ENCODE results near the gene GAMT. TPM values are rescaled to one million over a fixed set of nuclear protein-coding genes. Genes with fewer than 3 reads are reported as not detected.

The GAMT gene
- total RNA-seq, 1 donor from 2014 or later, result 7.1 TPM

DNA sequence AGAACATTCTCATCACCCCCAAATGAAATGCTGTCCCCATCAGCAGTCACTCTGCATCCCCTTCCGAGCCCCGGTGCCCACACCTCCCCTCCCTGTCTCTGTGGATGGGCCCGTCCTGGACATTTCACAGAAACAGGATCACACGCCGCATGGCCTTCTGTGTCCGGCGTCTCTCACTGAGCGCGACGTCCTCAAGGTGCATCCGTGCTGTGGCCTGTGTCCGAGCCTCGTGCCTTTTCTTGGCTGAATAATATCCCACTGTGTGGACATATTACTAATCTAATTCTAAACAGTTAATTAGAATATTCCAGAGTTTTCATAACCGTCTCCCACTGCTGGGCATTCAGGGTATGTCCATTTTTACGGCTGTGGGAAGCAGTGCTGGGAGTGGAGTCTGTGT lies 8.9 kb downstream of the GAMT start:
- Histone ChIP-seq H3K4me3 (no peak overlapping the region), H3K27me3 (no peaks in the 10 kb centered on the region), H3K9me3 (no peaks in the 10 kb centered on the region), H3K36me3 (peaks cover 52% of the 10 kb centered on the region), H3K27ac (no peak overlapping the region), H3K4me1 (no peaks in the 10 kb centered on the region)
- TF ChIP-seq, protein P1, sequence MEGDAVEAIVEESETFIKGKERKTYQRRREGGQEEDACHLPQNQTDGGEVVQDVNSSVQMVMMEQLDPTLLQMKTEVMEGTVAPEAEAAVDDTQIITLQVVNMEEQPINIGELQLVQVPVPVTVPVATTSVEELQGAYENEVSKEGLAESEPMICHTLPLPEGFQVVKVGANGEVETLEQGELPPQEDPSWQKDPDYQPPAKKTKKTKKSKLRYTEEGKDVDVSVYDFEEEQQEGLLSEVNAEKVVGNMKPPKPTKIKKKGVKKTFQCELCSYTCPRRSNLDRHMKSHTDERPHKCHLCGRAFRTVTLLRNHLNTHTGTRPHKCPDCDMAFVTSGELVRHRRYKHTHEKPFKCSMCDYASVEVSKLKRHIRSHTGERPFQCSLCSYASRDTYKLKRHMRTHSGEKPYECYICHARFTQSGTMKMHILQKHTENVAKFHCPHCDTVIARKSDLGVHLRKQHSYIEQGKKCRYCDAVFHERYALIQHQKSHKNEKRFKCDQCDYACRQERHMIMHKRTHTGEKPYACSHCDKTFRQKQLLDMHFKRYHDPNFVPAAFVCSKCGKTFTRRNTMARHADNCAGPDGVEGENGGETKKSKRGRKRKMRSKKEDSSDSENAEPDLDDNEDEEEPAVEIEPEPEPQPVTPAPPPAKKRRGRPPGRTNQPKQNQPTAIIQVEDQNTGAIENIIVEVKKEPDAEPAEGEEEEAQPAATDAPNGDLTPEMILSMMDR (IDR thresholded peaks at IDR 0.05), result no peak
- ATAC-seq, result no peak
- intact Hi-C loops (cut with DNase I), result no loop called here
- no peak for DNase-seq

DNA sequence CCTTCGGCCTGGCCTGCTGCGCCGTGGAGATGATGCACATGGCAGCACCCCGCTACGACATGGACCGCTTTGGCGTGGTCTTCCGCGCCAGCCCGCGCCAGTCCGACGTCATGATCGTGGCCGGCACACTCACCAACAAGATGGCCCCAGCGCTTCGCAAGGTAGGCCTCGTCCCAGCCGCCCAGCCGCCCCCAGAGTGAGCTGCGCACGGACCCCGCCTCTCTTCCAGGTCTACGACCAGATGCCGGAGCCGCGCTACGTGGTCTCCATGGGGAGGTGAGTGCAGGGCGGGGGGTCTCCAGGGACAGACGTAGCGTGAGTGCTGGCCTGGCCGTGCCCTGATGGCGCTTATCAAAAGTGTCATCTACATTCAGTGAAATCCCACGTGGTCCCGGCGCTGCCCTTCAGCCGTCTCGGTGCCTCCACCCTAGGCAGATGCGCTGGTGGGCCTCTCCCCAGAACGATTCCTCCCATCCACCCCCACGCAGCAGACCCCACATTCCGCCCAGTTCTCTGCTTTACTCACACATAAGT lies 10.4 kb downstream of the GAMT start:
- TF ChIP-seq, protein P1 (IDR thresholded peaks at IDR 0.05), result no peak
- no peaks in the 10 kb centered on the region for H3K4me1 ChIP-seq
- H3K27me3 ChIP-seq, result no peaks in the 10 kb centered on the region
- ATAC-seq, result no peak
- H3K9me3 ChIP-seq, result no peaks in the 10 kb centered on the region
- no peak overlapping the region for H3K27ac ChIP-seq
- H3K36me3 ChIP-seq, result peaks cover 52% of the 10 kb centered on the region
- H3K4me3 ChIP-seq, result no peak overlapping the region
- DNase-seq, result no peak
- intact Hi-C loops (cut with DNase I), result no loop called here

DNA sequence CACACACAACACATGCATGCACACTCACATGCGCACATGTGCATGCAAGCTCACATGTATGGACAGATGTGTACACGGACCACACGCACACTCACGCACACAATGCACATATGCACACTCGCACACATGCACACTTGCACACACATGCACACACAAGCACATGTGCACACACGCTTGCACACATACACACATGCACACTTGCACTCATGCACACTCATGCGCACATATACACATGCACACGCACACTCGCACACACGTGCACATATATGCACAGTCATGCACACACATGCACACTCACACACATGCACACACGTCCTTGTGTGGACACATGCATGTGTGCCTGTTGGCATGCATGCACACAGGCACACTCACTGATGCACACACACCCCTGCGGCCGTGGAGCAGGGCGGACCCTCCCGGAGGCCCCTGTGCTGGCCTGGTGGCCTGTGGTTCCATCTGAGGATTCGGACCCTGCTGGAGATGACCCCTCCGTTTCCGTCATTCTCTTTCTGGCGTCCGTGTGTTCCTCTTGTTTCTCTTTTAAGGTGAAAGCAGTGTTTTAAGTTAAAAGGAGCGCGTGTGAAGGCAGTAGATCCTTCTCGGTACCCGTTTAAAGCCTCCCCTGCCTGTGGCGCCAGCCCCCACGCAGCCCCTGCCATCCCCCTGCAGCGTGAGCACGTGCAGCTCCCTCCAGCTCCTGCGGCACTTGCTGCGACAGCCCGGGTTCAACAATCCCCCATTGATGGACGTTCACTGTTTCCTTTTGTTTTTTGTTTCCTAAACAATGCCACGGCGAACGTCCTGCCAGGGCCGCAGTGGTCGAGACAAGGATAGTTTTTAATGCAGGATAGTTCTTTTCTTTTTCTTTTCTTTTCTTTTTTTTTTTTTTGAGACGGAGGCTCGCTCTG lies 12.1 kb downstream of the GAMT start:
- Histone ChIP-seq H3K27ac (no peak overlapping the region), H3K4me1 (peaks cover 12% of the 10 kb centered on the region), H3K27me3 (no peaks in the 10 kb centered on the region), H3K9me3 (no peaks in the 10 kb centered on the region), H3K36me3 (peaks cover 52% of the 10 kb centered on the region), H3K4me3 (no peak overlapping the region)
- DNase-seq (no peak), ATAC-seq (no peak)
- TF ChIP-seq, protein P1 (IDR thresholded peaks at IDR 0.05), result no peak
- intact Hi-C loops (cut with DNase I), result no loop called here

DNA sequence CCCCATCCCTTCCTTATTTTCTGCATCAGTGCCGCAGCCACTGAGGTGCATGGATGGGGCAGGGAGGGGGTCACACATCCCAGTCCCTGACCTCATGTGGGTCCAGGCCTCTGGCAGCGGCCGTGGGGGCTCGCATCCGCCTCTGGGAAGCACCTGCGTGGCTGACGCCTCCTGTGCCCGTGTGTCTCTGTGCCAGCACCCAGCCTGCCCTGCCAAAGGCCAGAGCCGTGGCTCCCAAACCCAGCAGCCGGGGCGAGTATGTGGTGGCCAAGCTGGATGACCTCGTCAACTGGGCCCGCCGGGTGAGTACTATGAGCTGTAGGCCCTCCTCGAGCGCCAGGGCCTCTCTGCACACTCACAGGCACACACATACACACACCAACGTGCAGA lies 12.7 kb downstream of the GAMT start:
- Histone ChIP-seq H3K36me3 (peaks cover 45% of the 10 kb centered on the region), H3K9me3 (no peaks in the 10 kb centered on the region), H3K27ac (no peak overlapping the region), H3K4me3 (no peak overlapping the region), H3K4me1 (peaks cover 13% of the 10 kb centered on the region), H3K27me3 (no peaks in the 10 kb centered on the region)
- ATAC-seq (no peak), DNase-seq (no peak)
- intact Hi-C loops (cut with DNase I), result no loop called here
- TF ChIP-seq, protein P1 (IDR thresholded peaks at IDR 0.05), result no peak

GRCh38 chr19:1387684-1388636 lies 13.4 kb downstream of the GAMT start:
- Histone ChIP-seq H3K36me3 (peaks cover 38% of the 10 kb centered on the region), H3K9me3 (no peaks in the 10 kb centered on the region), H3K4me1 (peaks cover 13% of the 10 kb centered on the region), H3K27me3 (no peaks in the 10 kb centered on the region), H3K27ac (no peak overlapping the region), H3K4me3 (no peak overlapping the region)
- TF ChIP-seq, protein P1 (IDR thresholded peaks at IDR 0.05), result no peak
- no peak for ATAC-seq
- intact Hi-C loops (cut with DNase I), result no loop called here
- no peak for DNase-seq

All from upper lobe of right lung (tissue), 1 donor.